ENCODE measurements around the gene MAGEF1. TPM values are rescaled to one million over a fixed set of nuclear protein-coding genes. Genes with fewer than 3 reads are reported as not detected.

Gene MAGEF1
- total RNA-seq, 2 experiments from 2014 or later, result 21.2 to 24.5 TPM

DNA sequence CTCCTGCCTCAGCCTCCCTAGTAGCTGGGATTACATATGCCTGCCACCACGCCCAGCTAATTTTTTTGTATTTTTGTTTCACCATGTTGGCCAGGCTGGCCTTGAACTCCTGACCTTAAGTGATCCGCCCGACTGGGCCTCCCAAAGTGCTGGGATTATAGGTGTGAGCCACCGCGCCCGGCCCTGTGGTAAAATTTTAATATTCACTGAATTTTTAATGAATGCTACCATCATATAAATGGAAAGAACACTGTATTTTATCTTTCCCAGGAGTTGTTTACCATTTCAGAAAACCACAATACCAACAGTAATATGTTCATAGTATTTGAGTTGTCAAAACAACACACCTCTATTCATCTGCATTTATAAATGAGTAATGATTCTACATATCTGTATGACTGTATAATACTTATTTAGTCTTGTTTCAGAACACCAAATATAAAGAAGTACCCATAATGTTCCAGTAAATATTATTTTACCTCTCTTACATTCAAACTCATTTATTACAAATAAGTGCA lies 16.2 kb upstream of the MAGEF1 start:
- POLR2A ChIA-PET, result no interaction called here
- CTCF ChIA-PET, result no interaction called here

- ChIA-PET POLR2A (no interaction called here), CTCF (interaction anchor here (0.7 to 1.3 kb wide), 5 partner anchors 16 to 164 kb away, joined by 3 to 5 read pairs (median 3); no protein-coding TSS in a partner anchor)
Measured at GRCh38 chr3:184727357-184728009, 15.6 kb upstream of the MAGEF1 start.

DNA sequence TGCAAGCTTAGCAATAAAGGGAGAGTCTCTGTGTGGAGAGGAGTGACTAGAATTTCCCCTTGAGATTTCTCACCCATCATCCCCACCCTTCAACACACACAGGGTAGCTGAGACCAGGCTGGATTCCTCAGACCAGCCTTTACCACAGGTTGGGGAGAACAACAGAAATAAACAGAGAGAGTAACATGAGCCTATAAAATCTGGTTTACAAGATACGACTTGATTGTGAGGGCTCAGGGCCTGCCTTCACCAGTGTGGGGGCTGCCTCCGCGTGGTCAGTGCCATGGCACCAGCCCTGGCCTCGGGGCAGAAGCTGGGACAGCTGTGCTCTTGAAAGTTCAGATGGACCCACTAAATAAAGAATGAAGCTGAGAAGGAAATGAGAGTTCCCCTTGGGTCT lies 14.6 kb upstream of the MAGEF1 start:
- ChIA-PET CTCF (interaction anchor here (0.7 to 1.3 kb wide), 5 partner anchors 17 to 163 kb away, joined by 3 to 5 read pairs (median 3); no protein-coding TSS in a partner anchor), POLR2A (no interaction called here)

DNA sequence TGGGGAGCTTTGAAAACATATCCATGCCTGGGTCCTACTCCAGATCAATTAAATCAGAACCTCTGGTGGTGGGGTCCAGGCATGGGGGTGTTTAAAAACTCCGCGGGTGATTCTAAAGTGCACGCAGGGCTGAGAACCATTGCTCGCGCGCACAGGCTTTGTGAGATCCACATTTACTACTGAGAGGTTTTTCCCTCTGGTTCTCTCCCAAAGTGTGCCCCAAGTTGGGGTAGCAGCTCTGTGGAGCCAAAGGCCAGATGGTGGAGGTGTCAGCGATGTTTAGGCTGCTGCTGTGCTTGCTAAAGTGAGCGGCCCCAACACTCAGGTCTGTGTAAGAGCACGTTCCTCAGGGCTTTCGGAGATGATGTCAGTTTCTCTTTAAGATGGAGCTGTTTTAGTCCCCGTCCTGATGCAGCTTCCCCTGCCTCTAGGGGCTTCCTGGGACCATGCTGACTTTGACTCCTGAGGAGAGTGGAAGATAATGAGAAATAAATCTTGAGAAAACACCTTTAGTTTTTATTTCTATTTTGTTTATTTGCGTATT lies 13.4 kb upstream of the MAGEF1 start:
- CTCF ChIA-PET, result no interaction called here
- POLR2A ChIA-PET, result no interaction called here

GRCh38 chr3:184724699-184725098 lies 12.8 kb upstream of the MAGEF1 start:
- CTCF ChIA-PET, result no interaction called here

DNA sequence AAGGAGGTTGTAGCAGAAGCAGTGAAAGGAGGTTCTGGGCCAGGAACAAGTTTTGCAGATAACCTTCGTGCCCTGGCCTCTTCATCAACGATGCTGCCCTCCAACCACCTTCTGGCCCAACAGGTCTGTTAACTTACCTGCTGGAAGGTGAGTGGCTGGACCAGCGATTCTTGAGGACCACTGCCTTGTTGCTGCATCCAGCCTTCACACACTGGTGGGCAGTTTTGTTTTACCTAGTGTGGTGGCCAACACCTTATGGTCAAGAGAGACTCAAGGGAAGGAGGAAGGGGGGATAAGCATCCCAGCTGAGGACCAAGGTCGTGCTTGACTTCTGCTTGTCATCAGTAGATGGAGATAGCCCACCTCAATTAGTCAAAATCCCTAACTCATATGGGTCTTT lies 7.8 kb upstream of the MAGEF1 start:
- POLR2A ChIA-PET, result no interaction called here
- CTCF ChIA-PET, result interaction anchor here (1.6 kb wide), 1 partner anchor 158 kb away, joined by 4 read pairs; the partner anchor contains the start of gene EPHB3

More at GRCh38 chr3:184724699-184725098, 12.8 kb upstream of the MAGEF1 start:
- POLR2A ChIA-PET, result no interaction called here

- POLR2A ChIA-PET, result no interaction called here
- CTCF ChIA-PET, result interaction anchor here (1.6 kb wide), 1 partner anchor 157 kb away, joined by 4 read pairs; the partner anchor contains the start of gene EPHB3
Measured at GRCh38 chr3:184718431-184718830, 6.6 kb upstream of the MAGEF1 start.

GRCh38 chr3:184717399-184717983 lies 5.6 kb upstream of the MAGEF1 start:
- CTCF ChIA-PET, result no interaction called here

GRCh38 chr3:184716622-184717398 lies 4.9 kb upstream of the MAGEF1 start:
- CTCF ChIA-PET, result no interaction called here

More at GRCh38 chr3:184717399-184717983, 5.6 kb upstream of the MAGEF1 start:
- POLR2A ChIA-PET, result no interaction called here

DNA sequence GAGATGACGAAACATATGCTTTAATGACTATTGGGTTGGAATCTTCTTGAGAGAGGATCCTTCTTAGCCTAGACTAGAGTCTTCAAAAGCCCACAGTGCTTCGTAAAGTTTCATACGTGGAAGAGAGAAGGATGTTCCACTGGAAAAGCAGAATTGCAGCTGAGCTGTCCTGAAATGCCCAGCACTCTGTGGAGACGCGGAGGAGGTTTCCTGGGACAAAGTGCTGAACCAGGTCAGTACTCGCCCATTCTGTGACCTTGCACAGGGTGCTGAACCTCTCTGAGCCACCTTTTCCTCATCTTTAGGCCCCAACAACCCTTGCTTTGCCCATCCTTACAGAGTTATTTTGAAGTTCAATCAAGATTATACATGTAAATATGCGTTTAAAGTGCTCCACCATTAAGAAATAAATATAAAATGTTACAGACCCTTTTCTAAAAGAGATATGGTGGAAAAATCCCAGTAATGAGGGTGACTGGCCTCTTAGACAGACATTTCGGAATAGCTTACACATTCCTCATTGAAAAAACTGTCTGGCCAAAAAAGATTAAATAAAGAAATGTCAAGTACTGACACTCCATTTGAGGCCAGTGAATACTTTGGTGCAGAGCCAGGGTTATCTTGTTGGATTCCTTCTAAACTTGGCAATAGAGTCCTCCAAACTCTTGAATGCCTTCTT lies 4.2 kb upstream of the MAGEF1 start:
- CTCF ChIA-PET, result interaction anchor here (0.7 kb wide), 1 partner anchor 176 kb away, joined by 3 read pairs; no protein-coding TSS in a partner anchor

More at GRCh38 chr3:184716622-184717398, 4.9 kb upstream of the MAGEF1 start:
- POLR2A ChIA-PET, result no interaction called here

GRCh38 chr3:184713521-184713920 lies 1.7 kb upstream of the MAGEF1 start:
- CTCF ChIA-PET, result interaction anchor here (1.4 kb wide), 1 partner anchor 64 kb away, joined by 3 read pairs; no protein-coding TSS in a partner anchor
- POLR2A ChIA-PET, result no interaction called here

More for the DNA sequence above, 4.2 kb upstream of the MAGEF1 start:
- POLR2A ChIA-PET, result no interaction called here

DNA sequence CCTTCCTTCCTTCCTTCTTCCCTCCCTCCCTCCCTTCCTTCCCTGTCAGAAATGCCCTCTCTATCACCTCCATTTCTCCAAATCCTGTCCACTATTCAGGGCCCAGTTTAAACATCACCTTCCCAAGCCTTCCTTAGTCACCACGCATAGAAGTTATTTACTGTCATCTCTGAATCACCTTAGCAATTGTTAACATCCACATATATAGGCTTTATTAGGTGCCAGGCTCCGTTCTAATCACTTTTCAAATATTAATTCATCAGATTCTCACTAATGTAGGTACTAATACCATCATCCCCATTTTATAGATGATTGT lies 1.1 kb upstream of the MAGEF1 start:
- CTCF ChIA-PET, result no interaction called here
- POLR2A ChIA-PET, result no interaction called here

DNA sequence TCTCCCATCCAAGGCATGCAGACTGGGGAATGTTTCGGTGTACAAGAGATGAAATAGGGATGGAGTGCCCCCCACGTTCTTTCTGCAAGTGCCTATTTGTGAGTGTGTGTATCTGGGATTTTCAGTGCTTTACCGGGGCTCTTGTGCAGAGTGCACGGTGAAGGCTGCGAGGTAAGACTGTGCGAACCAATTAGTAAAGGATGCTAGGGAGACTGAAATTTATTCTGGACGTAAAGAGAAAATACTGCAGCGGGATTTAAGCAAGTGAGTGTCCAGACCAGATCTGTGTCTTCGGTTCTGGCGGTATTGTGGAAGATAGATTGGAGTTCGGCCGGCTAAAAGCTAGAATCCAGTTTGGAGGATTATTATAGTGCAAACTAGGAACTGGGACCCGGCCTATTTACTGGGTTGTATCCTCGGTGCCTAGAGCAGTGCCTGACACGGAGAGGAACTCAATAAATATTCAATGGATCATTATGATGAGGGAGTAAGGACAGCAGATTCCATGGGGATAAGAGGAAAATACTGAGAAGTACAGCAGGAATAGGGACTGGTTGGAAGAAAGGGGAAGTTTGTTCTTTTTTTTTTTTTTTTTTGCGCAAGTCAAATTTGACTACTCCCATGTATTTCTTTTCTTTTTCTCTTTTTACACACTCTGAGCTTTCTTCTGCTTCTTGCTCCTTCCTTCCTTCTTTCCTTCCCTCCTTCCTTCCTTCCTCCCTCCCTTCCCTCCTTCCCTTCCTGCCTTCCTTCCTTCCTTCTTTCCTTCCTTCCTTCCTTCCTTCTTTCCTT lies 580 bp upstream of the MAGEF1 start:
- POLR2A ChIA-PET, result no interaction called here

DNA sequence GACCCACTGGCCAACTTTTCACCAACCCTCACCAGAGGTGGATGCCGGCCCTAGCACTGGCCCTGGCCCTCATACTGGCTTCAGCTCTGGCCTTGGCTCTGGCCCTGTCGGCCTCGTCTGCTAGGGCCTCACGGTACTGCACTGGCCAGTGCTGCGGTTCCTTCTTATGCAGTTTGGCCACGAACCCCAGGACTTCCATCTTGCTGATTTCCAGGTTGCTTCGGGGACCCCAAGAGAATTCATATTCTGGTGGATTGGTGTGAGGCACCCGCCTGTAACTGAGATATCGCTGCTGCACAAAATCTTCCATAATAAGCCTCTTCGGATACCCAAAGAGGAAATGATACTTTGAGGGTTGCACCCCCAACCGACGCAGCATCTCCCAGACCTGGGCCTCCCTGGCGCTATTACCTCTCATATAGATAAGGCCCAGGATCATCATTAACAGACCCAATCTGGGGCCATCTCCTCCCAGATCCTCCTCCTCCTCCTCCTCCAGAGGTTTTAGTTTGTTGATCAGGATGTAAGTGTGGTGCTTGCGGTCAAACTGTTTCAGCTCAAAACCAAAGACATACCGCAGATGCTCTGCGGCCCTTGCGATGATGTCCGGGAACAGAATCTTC lies 883 bp downstream of the MAGEF1 start:
- CTCF ChIA-PET, result interaction anchor here (2.0 kb wide), 1 partner anchor 149 kb away, joined by 5 read pairs; the partner anchor contains the start of gene EPHB3
- POLR2A ChIA-PET, result interaction anchor here (0.7 to 1.3 kb wide), 2 partner anchors 150 to 1534 kb away, joined by 3 read pairs; partner anchors contain the start of gene EPHB3

More for the DNA sequence above, 580 bp upstream of the MAGEF1 start:
- CTCF ChIA-PET, result interaction anchor here (2.0 kb wide), 1 partner anchor 151 kb away, joined by 5 read pairs; the partner anchor contains the start of gene EPHB3

DNA sequence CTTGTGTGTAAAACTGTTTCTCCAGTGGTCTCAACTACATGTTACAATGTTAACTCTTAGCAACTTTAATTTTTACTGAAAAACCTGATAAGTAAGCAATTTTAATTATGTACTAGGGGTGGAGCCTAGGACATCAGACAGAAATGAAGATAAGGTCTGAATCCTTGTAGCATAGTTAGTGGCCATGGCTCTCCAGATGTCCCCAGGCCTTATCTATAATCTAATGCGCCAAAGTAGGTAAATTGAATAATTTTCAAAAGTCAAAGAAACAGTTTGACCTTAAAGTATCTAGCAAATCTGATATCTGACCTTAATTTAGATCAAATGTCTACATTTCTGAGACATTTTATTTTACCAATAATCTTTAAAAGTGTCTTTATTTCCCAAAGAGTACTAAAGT lies 8.2 kb downstream of the MAGEF1 start:
- POLR2A ChIA-PET, result no interaction called here
- CTCF ChIA-PET, result no interaction called here

- CTCF ChIA-PET, result no interaction called here
- POLR2A ChIA-PET, result no interaction called here
Measured at GRCh38 chr3:184700759-184701158, 11.1 kb downstream of the MAGEF1 start.

GRCh38 chr3:184697845-184698244 lies 14.0 kb downstream of the MAGEF1 start:
- POLR2A ChIA-PET, result no interaction called here

DNA sequence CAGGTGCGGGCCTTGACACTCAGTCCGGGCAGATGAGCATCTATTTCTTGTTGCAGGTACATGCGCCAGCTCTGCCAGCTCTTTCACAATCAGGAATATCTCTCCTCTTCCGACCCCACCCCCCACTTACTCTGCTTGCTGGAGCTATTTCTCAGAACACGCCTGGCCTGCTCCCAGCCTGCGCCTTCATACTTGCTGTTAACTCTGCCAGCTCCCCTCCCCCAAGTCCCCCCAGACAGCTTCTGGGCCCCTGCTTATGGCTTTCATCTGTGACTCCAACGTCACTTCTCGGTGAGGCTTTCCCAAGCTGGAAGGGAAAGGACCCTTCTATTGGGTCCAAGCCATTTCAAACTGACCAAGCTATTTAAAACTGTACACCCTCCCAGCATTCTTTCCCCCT lies 15.2 kb downstream of the MAGEF1 start:
- ChIA-PET POLR2A (no interaction called here), CTCF (no interaction called here)

More at GRCh38 chr3:184697845-184698244, 14.0 kb downstream of the MAGEF1 start:
- CTCF ChIA-PET, result no interaction called here
